A549 (cell line): Measurements from ENCODE around the gene PPM1H. TPM values are rescaled to one million over a fixed set of nuclear protein-coding genes. Genes with fewer than 3 reads are reported as not detected.
"Not testable (repeated sequence)": the region's sequence is repeated elsewhere in the genome, so short reads cannot be mapped to it uniquely, and the experiment has no call there.

Experiments
- ATAC-seq, 2 experiments: fragments of 200-7000 bp in 1 of 2; fragments of >200 bp in 1 of 2; cut with Nextera tagmentation in 1 of 2; cut with Tn5 transposase in 1 of 2; 3 replicates each; pipeline versions ENCODE4 v1.8.0 to v1.9.1; 2018 to 2020; ENCODE audit warnings: mild to moderate bottlenecking in 1 of 2, moderate library complexity in 1 of 2
- CTCF ChIA-PET: fragments of 300-600 bp; sonication (Branson Sonifier 250); formaldehyde crosslinking; extraction: SDS; loops from one replicate; lab custom pipeline; 2021; ENCODE audit warnings: antibody characterized with exemption, inconsistent platforms; lab: Yijun Ruan, JAX
- POLR2A ChIA-PET: fragments of 350-600 bp; formaldehyde crosslinking; extraction: SDS; loops from one replicate; lab custom pipeline; 2021; ENCODE audit warnings: antibody characterized with exemption, inconsistent platforms; lab: Yijun Ruan, JAX
- DNase-seq, 2 experiments: peaks; one replicate each; pipeline versions ENCODE4 v3.0.0 to v3.0.0-alpha.2; 2011 to 2016; ENCODE audit warnings: low read depth in 1 of 2, low spot score in 1 of 2
- FAIRE-seq: peaks from 2 replicates; lab custom pipeline; 2011; peaks lifted over from hg19 to GRCh38; lab: Jason Lieb, UNC
- H3K27ac ChIP-seq, 2 experiments: fragments of >200 bp; sonication (Bioruptor Twin); formaldehyde crosslinking; 3 replicates each; pipeline ENCODE4 v1.5.1; 2016 to 2017
- H3K4me1 ChIP-seq: fragments of >200 bp; sonication (Bioruptor Twin); formaldehyde crosslinking; 3 replicates; pipeline ENCODE4 v1.6.1; 2016
- H3K4me2 ChIP-seq: fragments of >200 bp; sonication (Bioruptor Twin); formaldehyde crosslinking; 3 replicates; pipeline ENCODE4 v1.6.1; 2016
- H3K4me3 ChIP-seq: fragments of >200 bp; sonication (Bioruptor Twin); formaldehyde crosslinking; 3 replicates; pipeline ENCODE4 v1.5.1; 2016
- H3K9me3 ChIP-seq: fragments of >200 bp; sonication (Bioruptor Twin); formaldehyde crosslinking; 3 replicates; pipeline ENCODE4 v1.6.1; 2016
- CHD2 ChIP-seq: fragments of 150-350 bp; IDR thresholded peaks from 2 replicates; pipeline ENCODE4 v1.6.1; 2014; ENCODE audit warnings: low read length; ENCODE audit not compliant: partially characterized antibody
- EHF ChIP-seq: fragments of 250-450 bp; sonication (Bioruptor Pico); IDR thresholded peaks from 2 replicates; pipeline ENCODE4 v1.5.0; 2020; ENCODE audit warnings: mild to moderate bottlenecking
- EP300 ChIP-seq, 2 experiments: fragments of >200 bp; sonication (Bioruptor Twin); formaldehyde crosslinking; IDR thresholded peaks; 2 replicates in 1 of 2; 3 replicates in 1 of 2; pipeline ENCODE4 v1.6.1; 2016 to 2017
- ESRRA ChIP-seq: fragments of 150-350 bp; IDR thresholded peaks from 2 replicates; pipeline ENCODE4 v1.6.1; 2014; ENCODE audit warnings: mild to moderate bottlenecking, low read length, borderline replicate concordance
- FOSB ChIP-seq: fragments of 250-450 bp; sonication (Bioruptor Pico); IDR thresholded peaks from 2 replicates; pipeline ENCODE4 v1.5.0; 2020; ENCODE audit warnings: mild to moderate bottlenecking, moderate library complexity
- FOSL2 ChIP-seq, 2 experiments: fragments of 450-650 bp in 1 of 2; fragments of >200 bp in 1 of 2; sonication (Bioruptor Twin) in 1 of 2; formaldehyde crosslinking; IDR thresholded peaks; 2 replicates each; pipeline versions ENCODE4 v1.5.0 to v1.6.1; 2016 to 2020; ENCODE audit warnings: mild to moderate bottlenecking in 1 of 2, moderate library complexity in 1 of 2
- FOXS1 ChIP-seq: fragments of 250-450 bp; sonication (Bioruptor Pico); IDR thresholded peaks from 2 replicates; pipeline ENCODE4 v1.5.0; 2020; ENCODE audit warnings: mild to moderate bottlenecking, moderate library complexity
- GATA3 ChIP-seq: IDR thresholded peaks from 2 replicates; pipeline ENCODE4 v1.6.1; 2012; ENCODE audit warnings: borderline replicate concordance
- HOXA7 ChIP-seq: fragments of 250-450 bp; sonication (Bioruptor Pico); IDR thresholded peaks from 2 replicates; pipeline ENCODE4 v1.5.0; 2020; ENCODE audit warnings: mild to moderate bottlenecking, moderate library complexity
- HOXB13 ChIP-seq: fragments of 250-450 bp; sonication (Bioruptor Pico); IDR thresholded peaks from 2 replicates; pipeline ENCODE4 v1.5.0; 2020; ENCODE audit warnings: low read depth, mild to moderate bottlenecking, moderate library complexity
- HOXB5 ChIP-seq: fragments of 250-450 bp; sonication (Bioruptor Pico); IDR thresholded peaks from 2 replicates; pipeline ENCODE4 v1.5.0; 2020; ENCODE audit warnings: mild to moderate bottlenecking, moderate library complexity
- JUN ChIP-seq, 2 experiments: fragments of >200 bp; sonication (Bioruptor Twin); formaldehyde crosslinking; IDR thresholded peaks; 2 replicates in 1 of 2; 3 replicates in 1 of 2; pipeline ENCODE4 v1.6.1; 2016 to 2017
- MAFK ChIP-seq: fragments of 450-650 bp; IDR thresholded peaks from 2 replicates; pipeline ENCODE4 v1.6.1; 2014; ENCODE audit not compliant: partially characterized antibody
- RARB ChIP-seq: fragments of 250-450 bp; sonication (Bioruptor Pico); IDR thresholded peaks from 2 replicates; pipeline ENCODE4 v1.8.0; 2021; ENCODE audit warnings: mild to moderate bottlenecking, moderate library complexity
- RCOR1 ChIP-seq: fragments of 150-350 bp; IDR thresholded peaks from 2 replicates; pipeline ENCODE4 v1.6.1; 2014; ENCODE audit warnings: antibody characterized with exemption, low read length, low read depth
- TFCP2L1 ChIP-seq: fragments of 250-450 bp; sonication (Bioruptor Pico); IDR thresholded peaks from 2 replicates; pipeline ENCODE4 v1.5.0; 2021; ENCODE audit warnings: mild to moderate bottlenecking
- USF2 ChIP-seq: fragments of 450-650 bp; IDR thresholded peaks from 2 replicates; pipeline ENCODE4 v1.6.1; 2014; ENCODE audit warnings: antibody characterized with exemption
- ZC3H11A ChIP-seq: fragments of 450-650 bp; IDR thresholded peaks from 2 replicates; pipeline ENCODE4 v1.6.1; 2014; ENCODE audit warnings: antibody characterized with exemption, mild to moderate bottlenecking
- ZNF302 ChIP-seq: fragments of 250-450 bp; sonication (Bioruptor Pico); IDR thresholded peaks from 2 replicates; pipeline ENCODE4 v1.9.0; 2021; ENCODE audit warnings: inconsistent platforms, mild to moderate bottlenecking, moderate library complexity
- WGBS: methylation state at CpG from one replicate; pipeline ENCODE4 v1.1.6; 2017; ENCODE audit errors: missing lambda C conversion rate; 5-methylcytosine and 5-hydroxymethylcytosine counted together
- polyA plus RNA-seq, 4 experiments: library from polyadenylated mRNA; depleted of rRNA in 3 of 4; stranded (reverse); fragments of >200 nt; fragmentation: RNase III in 1 of 4; extraction: RNeasy Plus Mini Kit Qiagen cat#74134 plus additional on column Dnase treatment in 1 of 4; gene quantifications; 2 replicates in 3 of 4; 3 replicates in 1 of 4; pipeline ENCODE4 v1.2.3, GENCODE V29; 2011 to 2017
- TF ChIP-seq, protein P1 (sequence below): fragments of >200 bp; sonication (Bioruptor Twin); formaldehyde crosslinking; IDR thresholded peaks from 3 replicates; pipeline ENCODE4 v1.5.1; 2016
- TF ChIP-seq, protein P2 (sequence below): fragments of 250-450 bp; sonication (Bioruptor Pico); IDR thresholded peaks from 2 replicates; pipeline ENCODE4 v1.5.0; 2020; ENCODE audit warnings: low read depth, mild to moderate bottlenecking, moderate library complexity
- TF ChIP-seq, protein P3 (sequence below): IDR thresholded peaks from 2 replicates; pipeline ENCODE4 v1.6.1; 2012

The PPM1H gene
- polyA plus RNA-seq, 2 of the 4 experiments (the other 2 are of a cell fraction): 7.8 TPM

GRCh38 chr12:62730649-62731048 is 204.3 kb downstream of the PPM1H start:
- Histone ChIP-seq H3K4me3 (no peak overlapping the region; the same call in 2 of the 3 replicates), H3K9me3 (no peaks in the 10 kb centered on the region), H3K4me2 (peak overlapping the region; percentile 68), H3K4me1 (peaks cover 92% of the 10 kb centered on the region), H3K27ac (peak overlapping the region; percentile 94 to 98)
- no peak for TF ChIP-seq FOSL2 (IDR thresholded peaks at IDR 0.05)
- no peak for TF ChIP-seq FOSL2 (CRISPR knock-in tag; IDR thresholded peaks at IDR 0.05)
- TF ChIP-seq RCOR1: no peak
- TF ChIP-seq CHD2: no peak
- no peak for TF ChIP-seq ESRRA
- TF ChIP-seq USF2: no peak
- TF ChIP-seq ZC3H11A: no peak
- TF ChIP-seq, protein P1, sequence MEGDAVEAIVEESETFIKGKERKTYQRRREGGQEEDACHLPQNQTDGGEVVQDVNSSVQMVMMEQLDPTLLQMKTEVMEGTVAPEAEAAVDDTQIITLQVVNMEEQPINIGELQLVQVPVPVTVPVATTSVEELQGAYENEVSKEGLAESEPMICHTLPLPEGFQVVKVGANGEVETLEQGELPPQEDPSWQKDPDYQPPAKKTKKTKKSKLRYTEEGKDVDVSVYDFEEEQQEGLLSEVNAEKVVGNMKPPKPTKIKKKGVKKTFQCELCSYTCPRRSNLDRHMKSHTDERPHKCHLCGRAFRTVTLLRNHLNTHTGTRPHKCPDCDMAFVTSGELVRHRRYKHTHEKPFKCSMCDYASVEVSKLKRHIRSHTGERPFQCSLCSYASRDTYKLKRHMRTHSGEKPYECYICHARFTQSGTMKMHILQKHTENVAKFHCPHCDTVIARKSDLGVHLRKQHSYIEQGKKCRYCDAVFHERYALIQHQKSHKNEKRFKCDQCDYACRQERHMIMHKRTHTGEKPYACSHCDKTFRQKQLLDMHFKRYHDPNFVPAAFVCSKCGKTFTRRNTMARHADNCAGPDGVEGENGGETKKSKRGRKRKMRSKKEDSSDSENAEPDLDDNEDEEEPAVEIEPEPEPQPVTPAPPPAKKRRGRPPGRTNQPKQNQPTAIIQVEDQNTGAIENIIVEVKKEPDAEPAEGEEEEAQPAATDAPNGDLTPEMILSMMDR: no peak
- POLR2A ChIA-PET: interaction anchor here (0.6 to 3.0 kb wide), 8 partner anchors 13 to 512 kb away, joined by 3 to 27 read pairs (median 5); no protein-coding TSS in a partner anchor
- FAIRE-seq (no peak), ATAC-seq (no peak), DNase-seq (peak in 1 of 2 experiments; percentile 57)
- 18% methylated on average over 2 of the region's 2 CpGs for WGBS
- CTCF ChIA-PET: interaction anchor here (0.9 to 3.2 kb wide), 8 partner anchors 15 to 149 kb away, joined by 3 to 16 read pairs (median 4); no protein-coding TSS in a partner anchor

DNA sequence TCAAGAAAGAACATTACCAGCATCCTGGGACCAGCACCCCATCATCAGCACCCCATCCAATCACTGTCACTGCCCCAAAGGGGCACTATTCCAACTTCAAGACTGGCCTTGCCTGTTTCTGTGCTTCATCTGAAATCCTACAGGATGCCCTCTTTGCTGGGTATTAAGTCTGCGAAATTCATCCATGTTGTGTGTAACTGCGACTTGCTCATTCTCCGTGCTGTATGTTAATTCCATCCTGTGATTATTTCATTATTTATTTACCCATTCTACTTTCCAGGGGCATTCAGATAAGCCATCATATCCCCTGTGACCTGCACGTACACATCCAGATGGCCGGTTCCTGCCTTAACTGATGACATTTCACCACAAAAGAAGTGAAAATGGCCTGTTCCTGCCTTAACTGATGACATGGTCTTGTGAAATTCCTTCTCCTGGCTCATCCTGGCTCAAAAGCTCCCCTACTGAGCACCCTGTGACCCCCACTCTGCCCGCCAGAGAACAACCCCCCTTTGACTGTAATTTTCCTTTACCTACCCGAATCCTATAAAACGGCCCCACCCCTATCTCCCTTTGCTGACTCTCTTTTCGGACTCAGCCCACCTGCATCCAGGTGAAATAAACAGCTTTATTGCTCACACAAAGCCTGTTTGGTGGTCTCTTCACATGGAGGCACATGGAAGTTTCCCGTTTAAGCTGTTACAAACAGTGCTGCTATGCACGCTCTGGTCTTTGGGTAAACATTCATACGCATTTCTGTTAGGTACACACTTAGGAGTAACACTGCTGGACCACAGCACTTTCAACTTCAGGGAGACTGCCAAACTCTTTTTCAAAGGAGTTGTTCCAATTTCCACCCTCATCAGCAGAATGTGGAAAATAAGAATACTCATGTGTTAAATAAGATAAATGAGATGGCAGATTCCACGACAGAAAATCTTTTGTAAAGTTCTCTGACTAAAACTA is 205.1 kb downstream of the PPM1H start:
- FAIRE-seq; H3K4me3 ChIP-seq; H3K9me3 ChIP-seq; TF ChIP-seq FOSL2 (IDR thresholded peaks at IDR 0.05): not testable (repeated sequence)
- TF ChIP-seq GATA3 (peak; percentile 29; the same call in 1 of the 2 replicates), EHF (CRISPR knock-in tag) (peak; percentile 86; the same call in 1 of the 2 replicates), FOSL2 (CRISPR knock-in tag; IDR thresholded peaks at IDR 0.05) (0 out of 2 replicates have a peak, but pooled peaks have one; percentile 14), RARB (0 out of 2 replicates have a peak, but pooled peaks have one; percentile 26), FOSB (peak; percentile 13; the same call in 1 of the 2 replicates), TFCP2L1 (CRISPR knock-in tag) (peak; percentile 52; the same call in 1 of the 2 replicates), FOXS1 (CRISPR knock-in tag) (0 out of 2 replicates have a peak, but pooled peaks have one; percentile 71), HOXB5 (CRISPR knock-in tag) (peak; percentile 75), MAFK (peak; percentile 87), EP300 (IDR thresholded peaks at IDR 0.05) (peak in 1 of 2 experiments; percentile 57; a peak in 2 of 5 replicates), ZNF302 (CRISPR knock-in tag) (peak; percentile 67; the same call in 1 of the 2 replicates), HOXB13 (peak; percentile 90), JUN (IDR thresholded peaks at IDR 0.05) (peak in 1 of 2 experiments; percentile 54; a peak in 2 of 5 replicates), HOXA7 (CRISPR knock-in tag) (0 out of 2 replicates have a peak, but pooled peaks have one; percentile 67)
- TF ChIP-seq, protein P2, sequence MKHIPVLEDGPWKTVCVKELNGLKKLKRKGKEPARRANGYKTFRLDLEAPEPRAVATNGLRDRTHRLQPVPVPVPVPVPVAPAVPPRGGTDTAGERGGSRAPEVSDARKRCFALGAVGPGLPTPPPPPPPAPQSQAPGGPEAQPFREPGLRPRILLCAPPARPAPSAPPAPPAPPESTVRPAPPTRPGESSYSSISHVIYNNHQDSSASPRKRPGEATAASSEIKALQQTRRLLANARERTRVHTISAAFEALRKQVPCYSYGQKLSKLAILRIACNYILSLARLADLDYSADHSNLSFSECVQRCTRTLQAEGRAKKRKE (CRISPR knock-in tag): peak; percentile 28; the same call in 1 of the 2 replicates
- TF ChIP-seq, protein P3, sequence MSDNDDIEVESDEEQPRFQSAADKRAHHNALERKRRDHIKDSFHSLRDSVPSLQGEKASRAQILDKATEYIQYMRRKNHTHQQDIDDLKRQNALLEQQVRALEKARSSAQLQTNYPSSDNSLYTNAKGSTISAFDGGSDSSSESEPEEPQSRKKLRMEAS: peak; percentile 29; the same call in 1 of the 2 replicates
- WGBS: 34% methylated on average over 13 of the region's 13 CpGs
- peak in 1 of 2 experiments; percentile 8; a peak in 1 of 6 replicates for ATAC-seq
- Histone ChIP-seq H3K27ac (peak overlapping the region; percentile 94 to 98), H3K4me1 (peaks cover 98% of the 10 kb centered on the region), H3K4me2 (peak overlapping the region; percentile 68)
- peak in 1 of 2 experiments; percentile 81 for DNase-seq
- ChIA-PET POLR2A (interaction anchor here (0.9 to 3.0 kb wide), 5 partner anchors 12 to 126 kb away, joined by 3 to 27 read pairs (median 26); no protein-coding TSS in a partner anchor), CTCF (interaction anchor here (0.9 to 3.2 kb wide), 5 partner anchors 9 to 124 kb away, joined by 3 to 16 read pairs (median 3); no protein-coding TSS in a partner anchor)
